GM10266 (cell line): ENCODE results near the gene NFS1.

Experiments
- DNase-seq: peaks from one replicate; pipeline ENCODE4 v3.0.0; 2012; ENCODE audit errors: extremely low spot score
- CTCF ChIP-seq: IDR thresholded peaks from 2 replicates; pipeline ENCODE4 v1.5.1; 2012; ENCODE audit warnings: mild to moderate bottlenecking, low read depth; ENCODE audit not compliant: control insufficient read depth, insufficient read depth; ENCODE audit errors: missing control alignments

NFS1 gene

GRCh38 chr20:35653430-35653734 lies 45.8 kb downstream of the NFS1 start:
- DNase-seq, result no peak
- TF ChIP-seq CTCF, result no peak

DNA sequence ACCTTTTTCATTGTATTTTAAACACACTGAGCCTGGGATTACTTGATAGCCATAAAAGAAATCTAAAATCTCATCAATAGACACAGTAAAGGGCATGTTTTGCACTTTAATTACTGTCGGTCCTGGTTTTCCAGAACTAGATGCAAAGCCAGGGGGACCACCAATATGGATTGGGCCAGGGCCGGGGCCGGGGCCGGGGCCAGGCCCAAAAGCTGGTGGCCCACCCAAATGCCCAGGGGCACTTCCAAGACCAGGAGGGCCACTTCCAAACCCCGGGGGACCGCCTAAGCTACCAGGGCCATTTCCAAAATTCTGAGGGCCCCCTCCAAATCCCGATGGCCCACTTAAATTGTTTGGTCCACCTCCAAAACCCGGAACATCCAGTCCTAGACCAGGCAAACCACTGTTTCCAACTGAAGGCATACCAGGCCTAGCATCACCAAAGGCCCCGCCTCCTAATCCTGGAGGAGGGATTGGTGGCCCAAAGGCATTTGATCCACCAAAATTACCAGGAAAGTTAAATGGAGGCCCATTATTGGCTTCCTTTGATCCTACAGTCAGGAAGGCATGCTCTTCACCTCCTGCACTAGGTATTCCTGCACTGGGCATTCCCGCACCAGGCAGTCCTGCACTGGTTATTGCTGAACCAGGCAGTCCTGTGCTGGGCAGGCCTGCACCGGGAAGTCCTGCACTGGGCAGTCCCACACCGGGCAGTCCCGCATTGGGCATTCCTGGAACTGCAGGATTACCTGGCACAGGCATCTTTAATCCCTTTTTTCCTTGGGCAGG lies 46.3 kb downstream of the NFS1 start:
- DNase-seq, result no peak
- TF ChIP-seq CTCF, result no peak

- no peak for TF ChIP-seq CTCF
- no peak for DNase-seq
Observed at GRCh38 chr20:35651958-35652357, 47.2 kb downstream of the NFS1 start.

DNA sequence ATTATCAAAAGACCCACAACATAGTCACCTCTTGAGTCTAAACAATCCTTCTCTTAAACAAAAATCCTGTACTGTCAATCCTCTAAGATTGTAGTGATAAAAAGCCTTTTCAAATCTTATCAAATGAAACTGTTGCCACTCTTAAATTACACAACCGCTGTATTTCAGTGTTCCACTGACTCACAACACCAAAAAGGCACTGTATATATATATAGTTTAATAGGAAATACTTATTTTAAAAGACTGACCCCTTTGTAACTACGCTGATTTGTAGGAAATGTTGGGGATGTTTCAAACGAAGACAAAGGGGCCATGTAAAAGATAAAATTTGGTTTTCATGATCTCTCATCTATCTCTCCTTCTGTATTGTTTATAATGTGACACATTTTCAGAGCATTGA lies 48.5 kb downstream of the NFS1 start:
- no peak for DNase-seq
- no peak for TF ChIP-seq CTCF

- DNase-seq, result no peak
- TF ChIP-seq CTCF, result no peak
Observed at GRCh38 chr20:35648836-35649235, 50.3 kb downstream of the NFS1 start.

DNA sequence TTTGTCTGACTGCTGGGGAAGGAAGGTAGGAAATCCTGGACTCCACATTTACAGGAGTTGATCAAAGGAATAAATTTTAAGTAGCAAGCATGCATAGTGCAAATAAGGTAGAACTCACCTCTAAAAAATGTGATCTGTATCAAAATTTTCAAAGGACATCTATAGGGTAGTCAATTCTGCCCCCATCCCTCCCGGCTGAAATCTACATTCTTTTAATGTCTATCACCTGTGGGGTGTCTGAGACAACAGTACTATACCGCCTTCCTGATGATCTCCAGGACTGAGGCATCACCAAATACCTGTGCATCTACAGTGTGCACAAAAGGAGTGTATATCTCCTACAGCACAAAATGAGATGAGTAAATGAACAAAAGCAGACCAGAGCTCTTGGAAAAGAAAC lies 54.3 kb downstream of the NFS1 start:
- TF ChIP-seq CTCF, result no peak
- DNase-seq, result no peak

GRCh38 chr20:35643045-35643444 lies 56.1 kb downstream of the NFS1 start:
- no peak for TF ChIP-seq CTCF
- DNase-seq, result no peak
